22Rv1 (cell line): ENCODE results near the gene TECPR2.
"Not testable (repeated sequence)": the region's sequence is repeated elsewhere in the genome, so short reads cannot be mapped to it uniquely, and the experiment has no call there.

Experiments
- H3K27ac ChIP-seq: fragments of 450-650 bp; 2 replicates; pipeline ENCODE4 v1.5.1; 2017
- ZFX ChIP-seq: fragments of 450-650 bp; IDR thresholded peaks from 2 replicates; pipeline ENCODE4 v1.6.1; 2017; ENCODE audit warnings: antibody characterized with exemption, borderline replicate concordance
- TF ChIP-seq, protein P1 (sequence below): fragments of 450-650 bp; IDR thresholded peaks from 2 replicates; pipeline ENCODE4 v1.5.1; 2017; ENCODE audit warnings: mild to moderate bottlenecking

The TECPR2 gene

DNA sequence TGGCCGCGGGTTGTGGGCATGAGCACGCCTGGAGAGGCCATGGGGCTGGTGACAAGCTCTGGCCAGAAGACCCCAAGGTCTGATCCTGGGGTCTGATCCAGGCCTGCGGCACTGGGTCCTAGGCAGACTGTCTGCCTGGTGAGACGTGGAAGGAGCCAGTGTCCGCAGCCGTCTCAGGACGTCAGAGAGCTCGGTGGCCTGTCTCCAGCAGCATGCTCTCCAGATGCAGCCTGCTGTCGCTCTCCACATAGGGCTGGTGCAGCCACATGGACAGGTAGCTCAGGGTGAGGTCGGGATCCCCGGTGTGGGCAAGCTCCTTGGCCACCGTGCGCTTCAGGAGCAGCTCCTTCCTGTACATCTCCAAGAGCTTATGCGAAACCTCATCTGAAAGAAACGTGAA, 14.4 kb upstream of the TECPR2 start:
- no peak overlapping the region for H3K27ac ChIP-seq
- TF ChIP-seq ZFX, result no peak
- TF ChIP-seq, protein P1, sequence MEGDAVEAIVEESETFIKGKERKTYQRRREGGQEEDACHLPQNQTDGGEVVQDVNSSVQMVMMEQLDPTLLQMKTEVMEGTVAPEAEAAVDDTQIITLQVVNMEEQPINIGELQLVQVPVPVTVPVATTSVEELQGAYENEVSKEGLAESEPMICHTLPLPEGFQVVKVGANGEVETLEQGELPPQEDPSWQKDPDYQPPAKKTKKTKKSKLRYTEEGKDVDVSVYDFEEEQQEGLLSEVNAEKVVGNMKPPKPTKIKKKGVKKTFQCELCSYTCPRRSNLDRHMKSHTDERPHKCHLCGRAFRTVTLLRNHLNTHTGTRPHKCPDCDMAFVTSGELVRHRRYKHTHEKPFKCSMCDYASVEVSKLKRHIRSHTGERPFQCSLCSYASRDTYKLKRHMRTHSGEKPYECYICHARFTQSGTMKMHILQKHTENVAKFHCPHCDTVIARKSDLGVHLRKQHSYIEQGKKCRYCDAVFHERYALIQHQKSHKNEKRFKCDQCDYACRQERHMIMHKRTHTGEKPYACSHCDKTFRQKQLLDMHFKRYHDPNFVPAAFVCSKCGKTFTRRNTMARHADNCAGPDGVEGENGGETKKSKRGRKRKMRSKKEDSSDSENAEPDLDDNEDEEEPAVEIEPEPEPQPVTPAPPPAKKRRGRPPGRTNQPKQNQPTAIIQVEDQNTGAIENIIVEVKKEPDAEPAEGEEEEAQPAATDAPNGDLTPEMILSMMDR, result no peak

DNA sequence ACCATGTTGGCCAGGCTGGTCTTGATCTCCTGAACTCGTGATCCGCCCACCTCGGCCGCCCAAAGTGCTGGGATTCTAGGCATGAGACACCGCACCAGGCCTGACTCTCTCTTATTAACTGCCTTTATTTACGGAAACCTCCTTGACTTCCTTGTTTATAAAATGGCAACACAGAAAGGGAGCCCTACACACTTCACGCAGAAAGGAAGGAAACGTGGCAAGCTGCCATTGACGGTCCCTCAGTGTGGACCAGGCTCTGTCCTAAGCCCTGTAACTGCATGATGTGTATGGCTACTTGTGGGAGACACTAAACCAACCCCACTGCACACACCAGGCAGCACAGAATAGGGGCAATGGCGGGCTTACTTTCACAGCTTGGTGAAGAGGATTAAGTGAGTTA, 11.7 kb upstream of the TECPR2 start:
- no peak for TF ChIP-seq ZFX
- TF ChIP-seq, protein P1, result no peak
- no peak overlapping the region for H3K27ac ChIP-seq

DNA sequence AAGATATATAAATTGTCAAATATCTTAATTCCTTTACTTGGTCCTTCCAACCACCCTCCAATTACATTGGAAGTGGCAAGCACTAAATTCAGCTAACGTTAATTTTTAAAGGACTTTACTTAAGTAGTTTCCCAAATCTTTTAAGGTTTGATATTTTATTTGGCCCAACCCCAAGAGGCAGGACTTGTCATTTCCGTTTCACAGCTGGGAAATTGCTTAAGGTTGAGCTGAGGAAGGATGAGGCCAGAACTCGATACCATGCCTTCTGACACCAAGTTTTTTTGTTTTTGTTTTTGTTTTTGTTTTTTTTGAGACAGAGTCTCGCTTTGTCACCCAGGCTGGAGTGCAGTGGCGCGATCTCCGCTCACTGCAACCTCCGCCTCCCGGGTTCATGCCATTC, 11.1 kb upstream of the TECPR2 start:
- H3K27ac ChIP-seq, result not testable (repeated sequence)

DNA sequence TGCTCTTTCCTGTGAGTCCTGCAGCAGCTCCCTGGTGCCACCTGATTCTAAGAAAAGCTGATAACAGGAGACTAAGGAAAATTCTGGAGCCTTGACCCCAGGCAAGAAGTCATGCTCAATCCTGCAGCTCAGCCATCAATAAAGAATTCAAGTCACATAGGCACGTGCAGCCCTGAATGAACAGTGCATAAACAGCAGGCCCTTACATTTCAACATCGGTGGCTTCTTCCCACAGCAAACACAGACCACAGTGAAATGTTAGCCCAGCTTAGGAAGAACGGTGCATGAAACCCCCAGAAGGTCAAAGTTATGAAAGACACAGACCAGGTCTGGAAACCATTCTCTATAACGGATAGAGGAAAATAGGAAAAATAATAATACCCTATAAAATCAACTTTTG, 10.5 kb upstream of the TECPR2 start:
- no peak overlapping the region for H3K27ac ChIP-seq
- TF ChIP-seq ZFX, result no peak
- TF ChIP-seq, protein P1, result no peak

DNA sequence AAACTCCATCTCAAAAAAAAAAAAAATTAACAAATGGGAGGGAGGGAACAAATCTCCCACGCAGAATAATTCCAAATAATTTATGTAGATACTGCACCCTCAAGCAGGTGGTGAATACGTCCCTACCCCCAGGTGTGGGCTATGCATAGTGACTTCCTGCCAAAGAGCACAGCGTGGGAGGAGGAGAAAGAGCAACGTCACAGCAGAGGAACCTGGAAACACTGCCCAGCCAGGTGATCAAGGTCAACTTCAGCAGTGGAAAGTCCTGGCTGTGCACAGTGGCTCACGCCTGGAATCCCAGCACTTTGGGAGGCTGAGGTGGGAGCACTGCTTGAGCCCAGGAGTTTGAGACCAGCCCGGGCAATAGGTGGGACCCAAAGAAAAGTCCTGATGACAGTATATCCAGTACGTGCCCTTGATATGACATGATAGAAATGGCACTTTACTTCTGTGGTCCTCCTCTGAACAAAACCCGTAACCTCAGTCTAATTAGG, 9.6 kb upstream of the TECPR2 start:
- H3K27ac ChIP-seq, result no peak overlapping the region
- TF ChIP-seq, protein P1, result no peak
- no peak for TF ChIP-seq ZFX

DNA sequence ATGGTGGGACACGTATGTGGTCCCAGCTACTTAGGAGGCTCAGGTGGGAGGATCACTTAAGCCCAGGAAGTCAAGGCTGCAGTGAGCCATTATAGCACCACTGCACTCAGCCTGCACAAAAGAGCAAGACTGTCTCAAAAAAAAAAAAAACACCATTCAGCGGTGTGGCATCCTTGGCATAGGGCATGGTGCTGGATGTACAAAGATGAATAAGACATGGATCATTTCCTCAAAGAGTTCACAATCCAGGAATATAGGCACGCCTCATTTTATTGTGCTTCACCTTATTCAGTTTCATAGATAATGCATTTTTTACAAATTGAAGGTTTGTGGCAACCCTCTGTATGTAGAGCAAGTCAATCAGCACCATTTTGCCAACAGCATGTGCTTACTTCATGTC, 6.5 kb upstream of the TECPR2 start:
- no peak overlapping the region for H3K27ac ChIP-seq
- TF ChIP-seq, protein P1, result no peak
- TF ChIP-seq ZFX, result no peak

DNA sequence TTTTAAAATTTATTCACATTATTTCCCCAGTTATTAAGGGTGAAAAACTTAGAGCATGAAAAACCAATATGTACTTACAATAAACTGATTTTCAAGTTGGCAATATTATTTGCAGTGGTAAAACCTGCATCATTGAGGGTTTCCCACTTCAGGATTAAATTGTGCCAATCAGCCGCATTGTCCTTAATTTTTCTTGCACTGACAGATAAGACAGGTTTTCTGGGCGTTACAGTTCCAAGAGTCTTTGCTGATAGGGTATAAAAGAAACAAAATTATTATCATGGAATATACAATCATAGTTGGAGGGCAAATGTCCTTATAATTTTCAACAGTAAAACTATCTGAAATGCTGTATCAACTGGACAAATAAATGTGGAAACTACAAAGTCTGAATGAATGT, 3.4 kb upstream of the TECPR2 start:
- no peak for TF ChIP-seq ZFX
- TF ChIP-seq, protein P1, result no peak
- H3K27ac ChIP-seq, result no peak overlapping the region

DNA sequence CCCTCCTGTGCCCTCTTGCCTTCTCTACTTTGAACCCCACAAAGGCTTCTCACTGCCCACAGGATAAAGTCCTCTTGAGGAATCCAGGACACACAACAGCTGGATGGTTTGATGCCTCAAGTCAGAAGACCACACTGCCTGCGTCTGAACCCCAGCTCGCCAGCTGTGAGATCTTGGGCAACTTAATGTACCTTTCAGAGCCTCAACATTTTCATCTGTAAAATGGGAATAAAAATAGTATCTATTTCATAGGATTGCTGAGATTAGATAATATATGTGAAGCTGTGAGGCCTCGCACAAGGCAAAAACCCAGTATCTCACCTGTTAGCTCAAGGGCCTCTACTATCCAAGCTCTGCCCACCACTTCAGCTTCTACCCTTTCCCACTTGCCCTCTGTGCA, 2.4 kb upstream of the TECPR2 start:
- no peak overlapping the region for H3K27ac ChIP-seq
- TF ChIP-seq, protein P1, result no peak
- no peak for TF ChIP-seq ZFX
